Mucosa of descending colon (tissue), 3 donors: ENCODE results near the gene ADAT1. TPM values are rescaled to one million over a fixed set of nuclear protein-coding genes. Genes with fewer than 3 reads are reported as not detected.
A peak's percentile ranks its signal among the peaks of the same experiment; 100 is the strongest.

ENCODE experiments used
- ATAC-seq: fragments of 200-7000 bp; cut with Tn5 transposase; one replicate; pipeline ENCODE4 v1.9.1; 2020; ENCODE audit warnings: mild to moderate bottlenecking, moderate library complexity
- DNase-seq, 3 donors: peaks; one replicate each; pipeline ENCODE4 v3.0.0-alpha.2; 2020
- H3K36me3 ChIP-seq: fragments of 200-600 bp; one replicate; pipeline ENCODE4 v1.8.0; 2021; ENCODE audit warnings: low read depth, mild to moderate bottlenecking
- H3K4me1 ChIP-seq: fragments of 200-600 bp; one replicate; pipeline ENCODE4 v1.8.0; 2021; ENCODE audit warnings: low read depth, mild to moderate bottlenecking
- H3K4me3 ChIP-seq: fragments of 200-600 bp; one replicate; pipeline ENCODE4 v1.8.0; 2021; ENCODE audit warnings: mild to moderate bottlenecking
- H3K9me3 ChIP-seq: fragments of 200-600 bp; one replicate; pipeline ENCODE4 v1.8.0; 2021; ENCODE audit warnings: mild to moderate bottlenecking
- intact Hi-C, 2 donors: fragments of 100-400 bp; cut with DNase I in 1 of 2; cut with micrococcal nuclease in 1 of 2; formaldehyde crosslinking; loops; one replicate each; pipeline versions ENCODE4 v1.11.0 to v1.11.1; 2022; cut with DNase I, micrococcal nuclease
- total RNA-seq, 3 donors: library from RNA; stranded (reverse); fragmentation: NEBNext Ultra II Directional in 2 of 3; extraction: Animal tissue kit (Norgen Biotek cat#: 25700) in 2 of 3; gene quantifications; one replicate each; pipeline versions ENCODE4 v1.2.1 to v1.2.4, GENCODE V29; 2021 to 2023
- TF ChIP-seq, protein P1 (sequence below): fragments of 200-600 bp; IDR thresholded peaks from one replicate; pipeline ENCODE4 v1.8.0; 2022; ENCODE audit warnings: antibody characterized with exemption, mild to moderate bottlenecking
- donor health status: DM: no; HTN: no; CAD: no; lungs with moderate emphysema.
- donor health status: DM: no; HTN: no; CAD: no.
- donor health status: DM: no; HTN: yes; CAD: no.

Gene ADAT1
- total RNA-seq, 3 donors from 2014 or later: 33.0 to 38.1 (median 35.8) TPM

DNA sequence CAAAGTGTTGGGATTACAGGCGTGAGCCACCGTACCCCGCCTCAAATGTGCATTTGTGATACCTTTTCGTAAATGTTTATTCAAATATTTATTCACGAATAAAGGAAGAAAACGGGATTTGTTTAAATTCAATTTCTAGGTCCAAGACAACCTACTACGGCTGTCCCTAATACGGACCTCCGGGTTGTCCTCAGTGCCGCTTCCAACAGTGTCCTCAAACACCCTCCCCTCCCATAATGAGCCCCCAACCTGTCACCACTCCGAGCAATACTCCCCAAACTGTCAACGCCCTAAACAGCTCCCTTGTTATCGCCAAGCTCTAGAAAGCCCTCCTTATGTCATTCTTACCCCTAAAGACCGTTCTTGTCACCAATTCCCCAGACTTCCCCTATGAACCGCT lies 57.4 kb downstream of the ADAT1 start:
- Histone ChIP-seq H3K4me3 (peak overlapping the region; percentile 85), H3K9me3 (no peaks in the 10 kb centered on the region), H3K4me1 (peaks cover 18% of the 10 kb centered on the region), H3K36me3 (no peaks in the 10 kb centered on the region)
- TF ChIP-seq, protein P1, sequence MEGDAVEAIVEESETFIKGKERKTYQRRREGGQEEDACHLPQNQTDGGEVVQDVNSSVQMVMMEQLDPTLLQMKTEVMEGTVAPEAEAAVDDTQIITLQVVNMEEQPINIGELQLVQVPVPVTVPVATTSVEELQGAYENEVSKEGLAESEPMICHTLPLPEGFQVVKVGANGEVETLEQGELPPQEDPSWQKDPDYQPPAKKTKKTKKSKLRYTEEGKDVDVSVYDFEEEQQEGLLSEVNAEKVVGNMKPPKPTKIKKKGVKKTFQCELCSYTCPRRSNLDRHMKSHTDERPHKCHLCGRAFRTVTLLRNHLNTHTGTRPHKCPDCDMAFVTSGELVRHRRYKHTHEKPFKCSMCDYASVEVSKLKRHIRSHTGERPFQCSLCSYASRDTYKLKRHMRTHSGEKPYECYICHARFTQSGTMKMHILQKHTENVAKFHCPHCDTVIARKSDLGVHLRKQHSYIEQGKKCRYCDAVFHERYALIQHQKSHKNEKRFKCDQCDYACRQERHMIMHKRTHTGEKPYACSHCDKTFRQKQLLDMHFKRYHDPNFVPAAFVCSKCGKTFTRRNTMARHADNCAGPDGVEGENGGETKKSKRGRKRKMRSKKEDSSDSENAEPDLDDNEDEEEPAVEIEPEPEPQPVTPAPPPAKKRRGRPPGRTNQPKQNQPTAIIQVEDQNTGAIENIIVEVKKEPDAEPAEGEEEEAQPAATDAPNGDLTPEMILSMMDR: no peak
- no peak for DNase-seq
- intact Hi-C loops: no loop called here
- peak; percentile 21 for ATAC-seq

DNA sequence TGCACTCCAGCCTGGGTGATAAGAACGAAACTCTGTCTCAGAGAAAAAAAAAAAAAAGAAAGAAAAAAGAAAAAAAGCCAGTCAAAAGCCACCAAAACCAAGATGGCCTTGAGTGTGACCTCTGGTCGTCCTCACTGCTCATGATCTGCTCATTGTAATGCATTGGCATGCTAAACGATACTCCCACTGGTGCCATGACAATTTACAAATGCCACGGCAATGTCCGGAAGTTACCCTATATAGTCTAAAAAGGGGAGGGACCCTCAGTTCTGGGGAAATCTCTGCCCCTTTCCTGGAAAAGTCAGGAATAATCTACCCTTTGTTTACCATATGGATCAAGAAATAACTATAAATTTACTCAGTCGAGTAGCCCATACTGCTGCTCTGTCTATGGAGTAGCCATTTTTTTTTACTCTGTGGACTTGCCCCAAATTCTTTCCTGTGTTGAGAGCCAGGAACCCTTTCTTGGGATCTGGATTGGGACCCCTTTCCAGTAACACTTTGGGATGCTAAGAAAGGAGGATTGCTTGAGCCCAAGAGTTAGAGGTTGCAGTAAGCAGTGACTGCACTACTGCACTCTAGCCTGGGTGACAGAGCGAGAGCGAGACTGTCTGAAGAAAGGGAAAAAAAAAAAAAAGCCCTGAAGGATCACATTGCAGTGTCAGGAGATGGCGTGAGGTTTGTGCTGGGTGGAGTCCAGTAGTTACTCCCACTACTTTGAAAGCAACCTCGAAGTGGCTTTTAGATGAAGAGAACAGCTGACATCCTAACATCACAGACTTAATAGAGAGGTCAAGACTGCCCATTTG lies 63.3 kb downstream of the ADAT1 start:
- intact Hi-C loops: no loop called here
- Histone ChIP-seq H3K9me3 (no peaks in the 10 kb centered on the region), H3K4me1 (peaks cover 7% of the 10 kb centered on the region), H3K36me3 (no peaks in the 10 kb centered on the region), H3K4me3 (no peak overlapping the region)
- TF ChIP-seq, protein P1: no peak
- ATAC-seq (no peak), DNase-seq (no peak)

DNA sequence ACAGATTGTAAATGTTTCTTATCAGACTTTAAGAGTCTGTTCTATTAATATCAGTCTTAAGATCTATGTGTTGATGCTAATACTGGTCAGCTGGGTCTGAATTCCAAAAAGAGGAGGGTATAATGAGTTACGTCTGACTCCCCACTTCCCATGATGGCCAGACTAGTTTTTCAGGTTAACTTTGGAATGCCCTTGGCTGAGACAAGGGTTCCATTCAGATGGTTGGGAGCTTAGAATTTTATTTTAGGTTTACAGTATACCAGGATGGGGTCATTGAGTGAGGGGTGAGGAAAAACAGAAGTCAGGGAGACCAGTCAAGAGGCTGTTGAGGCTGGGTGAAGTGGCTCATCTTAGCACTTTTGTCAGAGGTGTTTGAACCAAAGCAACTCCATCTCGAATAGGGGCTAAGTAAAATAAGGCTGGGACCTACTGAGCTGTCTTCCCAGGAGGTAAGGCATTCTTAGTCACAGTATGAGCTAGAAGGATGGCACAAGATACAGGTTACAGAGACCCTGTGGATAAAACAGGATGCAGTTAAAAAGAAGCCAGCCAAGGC lies 64.2 kb downstream of the ADAT1 start:
- no peak for DNase-seq
- TF ChIP-seq, protein P1: no peak
- intact Hi-C loops: no loop called here
- Histone ChIP-seq H3K9me3 (no peaks in the 10 kb centered on the region), H3K4me3 (no peak overlapping the region), H3K36me3 (no peaks in the 10 kb centered on the region), H3K4me1 (peaks cover 10% of the 10 kb centered on the region)
- no peak for ATAC-seq

DNA sequence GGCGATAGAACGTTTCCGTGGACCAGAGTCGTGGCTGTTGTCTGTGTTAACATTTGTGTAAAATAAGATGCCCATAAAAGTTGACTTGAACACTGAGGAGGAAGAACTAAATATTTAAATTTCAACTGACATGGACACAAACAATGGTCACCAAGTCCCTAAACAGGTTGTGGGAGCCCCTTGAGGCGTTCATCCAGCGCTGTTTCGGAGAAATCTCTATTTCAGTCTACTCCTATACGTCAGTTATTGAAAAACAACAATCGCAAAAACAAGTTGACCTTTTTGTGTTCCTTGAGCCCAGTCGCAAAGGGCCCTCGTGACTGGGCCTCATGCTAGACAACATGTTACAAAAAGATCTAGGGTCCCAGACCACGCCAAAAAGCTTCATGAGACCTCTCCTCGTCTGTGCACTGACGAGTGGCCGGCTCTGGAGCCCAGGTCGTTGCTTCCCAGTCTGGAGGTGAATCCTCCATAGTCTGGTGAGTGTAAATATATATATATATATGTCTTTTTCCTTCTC lies 66.6 kb downstream of the ADAT1 start:
- Histone ChIP-seq H3K36me3 (no peaks in the 10 kb centered on the region), H3K4me1 (peaks cover 10% of the 10 kb centered on the region), H3K4me3 (peak overlapping the region; percentile 23), H3K9me3 (no peaks in the 10 kb centered on the region)
- TF ChIP-seq, protein P1: no peak
- intact Hi-C loops: no loop called here
- DNase-seq: no peak
- ATAC-seq: no peak

DNA sequence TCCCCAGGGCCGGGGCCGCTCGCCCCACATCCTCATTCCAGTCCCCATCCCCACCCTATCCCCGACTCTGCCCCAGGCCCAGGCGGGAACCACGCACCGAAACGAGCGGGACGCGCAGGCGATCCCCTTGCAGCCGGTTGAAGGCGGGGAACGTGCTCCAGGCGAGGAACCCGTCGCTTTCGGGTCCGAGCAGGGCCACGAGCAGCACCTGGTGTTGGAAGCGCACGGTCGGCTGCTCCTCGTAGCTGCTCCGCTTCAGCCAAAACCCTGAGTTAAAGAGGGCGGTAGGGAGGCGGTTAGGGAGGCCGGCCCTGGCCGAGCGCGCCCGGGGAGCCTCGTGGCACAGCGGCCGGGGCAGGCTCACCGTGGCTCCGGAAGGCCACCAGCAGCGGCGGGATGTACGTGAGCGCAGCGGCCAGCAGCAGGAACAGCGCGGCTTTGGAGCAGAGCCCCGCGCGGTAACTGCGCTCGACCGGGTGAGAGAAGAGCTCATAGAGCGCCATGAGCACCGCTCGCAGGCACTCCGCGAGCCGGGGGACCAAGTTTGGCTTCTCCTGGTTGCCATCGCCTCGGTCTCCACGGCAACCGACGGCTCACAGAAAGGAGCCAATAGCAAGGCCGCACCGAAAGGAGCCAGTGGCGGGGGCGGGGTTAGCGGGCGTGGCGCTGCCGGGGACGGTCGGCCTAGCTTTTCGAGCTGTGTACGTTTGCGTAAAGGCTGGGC lies 67.2 kb downstream of the ADAT1 start, which contains the start of gene TMEM231:
TSS of gene TMEM231 (minus strand) at position 546 of the 724 bp plus-strand sequence. CDS start at position 503, 43 bp downstream.
- Histone ChIP-seq H3K36me3 (no peaks in the 10 kb centered on the region), H3K4me1 (peaks cover 10% of the 10 kb centered on the region), H3K4me3 (peak within 1 kb of the TSS; percentile 23), H3K9me3 (no peaks in the 10 kb centered on the region)
- ATAC-seq (peak; percentile 97), DNase-seq (peak; percentile 98 to 99 (median 98))
- TF ChIP-seq, protein P1: no peak
- intact Hi-C loops: no loop called here
